Measurements from ENCODE around the gene ZNF436. TPM values are rescaled to one million over a fixed set of nuclear protein-coding genes. Genes with fewer than 3 reads are reported as not detected.

The ZNF436 gene
- total and polyA plus RNA-seq, 2 of the 13 experiments (the other 11 are each of a cell fraction or from before 2014, with no cell fraction given) = 4.3 to 9.9 TPM

GRCh38 chr1:23368562-23369334 is 888 bp downstream of the ZNF436 start (continued):
- TF ChIP-seq TRIM22 (IDR thresholded peaks at IDR 0.05) (no peak), ZBTB49 (CRISPR knock-in tag; IDR thresholded peaks at IDR 0.05; ENCODE audit: borderline replicate concordance) (no peak), MXD3 (CRISPR knock-in tag; IDR thresholded peaks at IDR 0.05) (no peak), JUND (CRISPR knock-in tag; IDR thresholded peaks at IDR 0.05) (no peak; the same call in 1 of the 2 replicates), HCFC1 (IDR thresholded peaks at IDR 0.05; ENCODE audit: low read depth, low read length) (peak; percentile 89), KLF16 (CRISPR knock-in tag; IDR thresholded peaks at IDR 0.05) (peak in 1 of 2 experiments; percentile 80; a peak in 2 of 4 replicates), ATF6 (CRISPR knock-in tag; conservative IDR thresholded peaks at IDR 0.05) (no peak), ARHGAP35 (CRISPR knock-in tag; IDR thresholded peaks at IDR 0.05; ENCODE audit: borderline replicate concordance) (no peak; the same call in 1 of the 2 replicates), ZNF589 (CRISPR knock-in tag; conservative IDR thresholded peaks at IDR 0.05) (0 out of 2 replicates have a peak, but pooled peaks have one; percentile 72), HOXD1 (CRISPR knock-in tag; IDR thresholded peaks at IDR 0.05) (no peak), ZNF816 (CRISPR knock-in tag; IDR thresholded peaks at IDR 0.05; ENCODE audit: borderline replicate concordance) (no peak), ZBTB20 (CRISPR knock-in tag; IDR thresholded peaks at IDR 0.05; ENCODE audit: borderline replicate concordance, low read depth) (0 out of 2 replicates have a peak, but pooled peaks have one; percentile 34), ZNF770 (CRISPR knock-in tag; IDR thresholded peaks at IDR 0.05) (peak; percentile 81), JUNB (CRISPR knock-in tag; IDR thresholded peaks at IDR 0.05; ENCODE audit: borderline replicate concordance) (no peak), ZNF782 (CRISPR knock-in tag; IDR thresholded peaks at IDR 0.05; ENCODE audit: borderline replicate concordance) (no peak; the same call in 1 of the 2 replicates), SP4 (CRISPR knock-in tag; IDR thresholded peaks at IDR 0.05) (peak; percentile 39; the same call in 1 of the 2 replicates), MIER3 (CRISPR knock-in tag; IDR thresholded peaks at IDR 0.05; ENCODE audit: borderline replicate concordance) (no peak; the same call in 1 of the 2 replicates), AKAP8 (CRISPR knock-in tag; IDR thresholded peaks at IDR 0.05) (peak; percentile 77)

All from HepG2 (cell line).